ENCODE data around the gene PARL. TPM values are rescaled to one million over a fixed set of nuclear protein-coding genes. Genes with fewer than 3 reads are reported as not detected.

The PARL gene
- total RNA-seq, 2 donors from 2014 or later = 31.5 to 44.3 TPM

DNA sequence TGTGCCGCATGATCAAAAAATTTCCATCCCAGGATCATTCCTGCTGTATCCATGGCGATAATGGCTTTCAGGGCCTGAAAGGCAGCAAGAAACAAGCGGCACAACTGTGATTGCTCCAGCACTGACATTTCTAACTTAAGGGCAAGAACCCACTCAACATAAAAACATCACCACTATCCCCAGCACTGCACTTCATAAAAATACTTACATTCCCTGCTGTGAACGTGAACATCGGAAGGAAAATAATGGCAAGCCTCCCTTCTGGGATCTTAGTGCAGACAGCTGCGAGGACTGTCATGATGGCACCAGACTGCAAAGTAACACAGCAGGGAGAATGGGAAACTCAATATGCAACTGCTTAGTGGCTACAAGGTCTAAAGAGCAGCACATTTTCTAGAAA, 51.2 kb downstream of the PARL start:
- Histone ChIP-seq H3K4me1 (replicated peaks) (no peaks in the 10 kb centered on the region), H3K36me3 (peaks cover 0 to 5% of the 10 kb centered on the region in 2 donors), H3K27ac (no peak overlapping the region), H3K9me3 (no peaks in the 10 kb centered on the region), H3K27me3 (replicated peaks; ENCODE audit: insufficient read depth) (no peaks in the 10 kb centered on the region), H3K4me3 (no peak overlapping the region)
- TF ChIP-seq POLR2A (IDR thresholded peaks at IDR 0.05) (no peak), POLR2AphosphoS5 (IDR thresholded peaks at IDR 0.05) (no peak)
- TF ChIP-seq, protein P1, sequence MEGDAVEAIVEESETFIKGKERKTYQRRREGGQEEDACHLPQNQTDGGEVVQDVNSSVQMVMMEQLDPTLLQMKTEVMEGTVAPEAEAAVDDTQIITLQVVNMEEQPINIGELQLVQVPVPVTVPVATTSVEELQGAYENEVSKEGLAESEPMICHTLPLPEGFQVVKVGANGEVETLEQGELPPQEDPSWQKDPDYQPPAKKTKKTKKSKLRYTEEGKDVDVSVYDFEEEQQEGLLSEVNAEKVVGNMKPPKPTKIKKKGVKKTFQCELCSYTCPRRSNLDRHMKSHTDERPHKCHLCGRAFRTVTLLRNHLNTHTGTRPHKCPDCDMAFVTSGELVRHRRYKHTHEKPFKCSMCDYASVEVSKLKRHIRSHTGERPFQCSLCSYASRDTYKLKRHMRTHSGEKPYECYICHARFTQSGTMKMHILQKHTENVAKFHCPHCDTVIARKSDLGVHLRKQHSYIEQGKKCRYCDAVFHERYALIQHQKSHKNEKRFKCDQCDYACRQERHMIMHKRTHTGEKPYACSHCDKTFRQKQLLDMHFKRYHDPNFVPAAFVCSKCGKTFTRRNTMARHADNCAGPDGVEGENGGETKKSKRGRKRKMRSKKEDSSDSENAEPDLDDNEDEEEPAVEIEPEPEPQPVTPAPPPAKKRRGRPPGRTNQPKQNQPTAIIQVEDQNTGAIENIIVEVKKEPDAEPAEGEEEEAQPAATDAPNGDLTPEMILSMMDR (IDR thresholded peaks at IDR 0.05) = no peak
- DNase-seq (ENCODE audit: low spot score) = no peak
- 95% methylated on average over 6 of the region's 6 CpGs for WGBS
- intact Hi-C loops (cut with DNase I) = no loop called here

DNA sequence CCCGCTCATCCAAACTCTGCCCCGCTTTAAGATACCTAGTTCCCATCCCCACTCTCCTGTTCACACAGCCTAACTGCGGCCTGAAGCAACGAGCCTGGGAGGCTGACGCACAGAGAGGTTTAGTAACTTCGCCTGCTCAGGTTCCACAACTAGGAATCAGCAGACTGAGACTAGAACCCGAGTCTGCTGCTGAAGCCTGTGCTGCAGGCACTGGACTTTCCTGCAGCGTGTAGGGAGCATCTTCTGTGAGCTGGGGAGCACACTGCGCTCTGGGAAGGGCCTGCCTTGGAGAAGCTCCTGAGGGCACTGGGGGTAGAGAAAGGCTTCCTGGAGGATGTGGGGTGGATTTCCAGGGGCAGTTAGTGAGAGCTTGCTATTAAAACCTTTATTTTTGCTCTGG, 54.5 kb downstream of the PARL start:
- H3K4me1 ChIP-seq (replicated peaks) = no peaks in the 10 kb centered on the region
- intact Hi-C loops (cut with DNase I) = no loop called here
- no peaks in the 10 kb centered on the region for H3K9me3 ChIP-seq
- H3K27ac ChIP-seq = no peak overlapping the region
- TF ChIP-seq, protein P1 (IDR thresholded peaks at IDR 0.05) = no peak
- TF ChIP-seq POLR2A (IDR thresholded peaks at IDR 0.05) (no peak), POLR2AphosphoS5 (IDR thresholded peaks at IDR 0.05) (no peak)
- DNase-seq (ENCODE audit: low spot score) = no peak
- H3K36me3 ChIP-seq = peaks cover 0 to 5% of the 10 kb centered on the region in 2 donors
- H3K4me3 ChIP-seq = no peak overlapping the region
- no peaks in the 10 kb centered on the region for H3K27me3 ChIP-seq (replicated peaks; ENCODE audit: insufficient read depth)
- 94% methylated on average over 9 of the region's 9 CpGs for WGBS

DNA sequence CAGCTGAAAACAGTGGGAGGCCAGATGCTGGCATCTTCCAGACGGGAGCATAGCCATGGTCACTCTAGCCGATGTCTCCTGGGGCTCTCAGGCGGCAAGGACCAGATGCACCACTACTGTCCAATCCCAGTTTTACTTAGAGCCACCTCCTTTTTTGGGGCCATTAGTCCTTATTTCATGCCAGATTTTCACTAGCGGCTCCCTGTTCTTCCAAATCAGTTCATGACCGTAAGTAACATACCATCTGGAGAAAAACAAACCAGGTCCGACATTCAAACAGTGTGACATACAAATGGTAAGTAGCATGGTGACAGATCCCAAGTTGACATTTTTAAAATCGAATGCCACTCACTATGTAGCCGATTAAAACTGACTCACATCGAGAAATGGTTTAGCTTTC, 55.2 kb downstream of the PARL start:
- H3K27ac ChIP-seq = no peak overlapping the region
- DNase-seq (ENCODE audit: low spot score) = no peak
- no peaks in the 10 kb centered on the region for H3K27me3 ChIP-seq (replicated peaks; ENCODE audit: insufficient read depth)
- no peaks in the 10 kb centered on the region for H3K4me1 ChIP-seq (replicated peaks)
- peaks cover 0 to 5% of the 10 kb centered on the region in 2 donors for H3K36me3 ChIP-seq
- TF ChIP-seq POLR2A (IDR thresholded peaks at IDR 0.05) = no peak
- TF ChIP-seq, protein P1 (IDR thresholded peaks at IDR 0.05) = no peak
- no peak for TF ChIP-seq POLR2AphosphoS5 (IDR thresholded peaks at IDR 0.05)
- WGBS = 95% methylated on average over 9 of the region's 9 CpGs
- intact Hi-C loops (cut with DNase I) = no loop called here
- H3K4me3 ChIP-seq = no peak overlapping the region
- H3K9me3 ChIP-seq = no peaks in the 10 kb centered on the region

DNA sequence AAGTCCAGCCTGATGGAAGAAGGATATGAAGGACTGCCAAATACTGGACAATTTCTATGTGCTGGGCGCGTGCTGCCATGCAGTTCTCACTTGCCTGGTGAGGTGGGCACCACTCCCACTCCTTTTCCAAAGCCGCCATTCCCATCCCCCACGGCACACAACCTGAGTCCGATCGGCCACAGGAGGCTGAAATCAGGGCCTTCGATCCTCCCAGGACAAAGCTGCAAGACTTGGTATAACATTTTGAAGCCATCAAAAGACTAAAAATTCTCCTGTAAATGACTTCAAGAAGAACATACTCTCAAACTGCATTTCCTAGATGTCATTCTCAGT, 56.2 kb downstream of the PARL start:
- intact Hi-C loops (cut with DNase I) = no loop called here
- H3K27ac ChIP-seq = no peak overlapping the region
- no peak for DNase-seq (ENCODE audit: low spot score)
- TF ChIP-seq POLR2A (IDR thresholded peaks at IDR 0.05) = no peak
- no peak for TF ChIP-seq POLR2AphosphoS5 (IDR thresholded peaks at IDR 0.05)
- TF ChIP-seq, protein P1 (IDR thresholded peaks at IDR 0.05) = no peak
- H3K4me1 ChIP-seq (replicated peaks) = no peaks in the 10 kb centered on the region
- H3K4me3 ChIP-seq = no peak overlapping the region
- 93% methylated on average over 7 of the region's 7 CpGs for WGBS
- no peaks in the 10 kb centered on the region for H3K9me3 ChIP-seq
- no peaks in the 10 kb centered on the region for H3K27me3 ChIP-seq (replicated peaks; ENCODE audit: insufficient read depth)
- H3K36me3 ChIP-seq = peaks cover 0 to 5% of the 10 kb centered on the region in 2 donors

DNA sequence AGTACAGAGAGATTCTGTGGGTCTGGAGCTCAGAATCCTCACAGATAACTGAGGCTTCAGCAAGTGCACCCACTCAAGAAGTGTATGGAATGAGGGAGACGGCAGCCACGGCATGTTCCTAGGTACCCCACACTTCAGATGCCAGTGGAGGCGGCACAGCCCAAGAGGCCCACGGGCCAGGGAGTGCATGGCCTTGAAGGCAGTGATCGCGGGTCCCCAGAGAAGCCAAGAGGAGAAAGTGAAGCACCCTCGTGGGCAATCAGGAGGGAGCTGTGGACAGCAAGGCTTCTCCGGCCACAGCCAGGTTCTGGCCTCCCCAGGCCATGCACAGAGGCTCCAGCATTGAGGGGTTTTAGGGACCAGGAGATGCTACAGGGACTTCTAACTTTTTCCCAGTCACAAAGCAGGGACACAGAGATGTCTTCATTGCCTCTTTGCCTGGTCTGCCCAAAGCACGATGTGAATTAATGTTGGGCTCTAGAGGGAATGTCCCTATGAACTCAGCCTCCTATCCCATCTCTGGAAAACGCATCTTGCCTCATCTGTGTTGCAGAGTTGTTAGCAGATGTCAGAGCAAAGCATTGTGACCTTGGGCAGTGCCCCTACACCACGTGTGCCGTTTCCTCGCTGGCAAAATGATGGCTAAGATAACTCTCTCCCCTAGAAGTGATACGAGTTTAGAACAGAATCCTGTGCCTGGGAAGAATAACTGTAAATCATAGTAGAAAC, 56.7 kb downstream of the PARL start:
- Histone ChIP-seq H3K36me3 (peaks cover 0 to 5% of the 10 kb centered on the region in 2 donors), H3K4me1 (replicated peaks) (no peaks in the 10 kb centered on the region), H3K27me3 (replicated peaks; ENCODE audit: insufficient read depth) (no peaks in the 10 kb centered on the region), H3K9me3 (no peaks in the 10 kb centered on the region), H3K4me3 (no peak overlapping the region), H3K27ac (no peak overlapping the region)
- WGBS = 82% methylated on average over 14 of the region's 14 CpGs
- TF ChIP-seq, protein P1 (IDR thresholded peaks at IDR 0.05) = no peak
- TF ChIP-seq POLR2AphosphoS5 (IDR thresholded peaks at IDR 0.05) = no peak
- no peak for TF ChIP-seq POLR2A (IDR thresholded peaks at IDR 0.05)
- intact Hi-C loops (cut with DNase I) = no loop called here
- DNase-seq (ENCODE audit: low spot score) = no peak
